Hindlimb muscle (tissue), 1 donor: ENCODE data around the gene CHST8. TPM values are rescaled to one million over a fixed set of nuclear protein-coding genes. Genes with fewer than 3 reads are reported as not detected.
"Not testable (repeated sequence)": the region's sequence is repeated elsewhere in the genome, so short reads cannot be mapped to it uniquely, and the experiment has no call there.

Experiments used
- DNase-seq: peaks from one replicate; pipeline ENCODE4 v3.0.0-alpha.2; 2013
- polyA plus RNA-seq: library from polyadenylated mRNA; unstranded; fragments of 120-200 nt; gene quantifications from one replicate; pipeline ENCODE4 v1.2.1, GENCODE V29; 2013; ENCODE audit not compliant: insufficient read length

The CHST8 gene
- polyA plus RNA-seq, 1 donor = 0.52 TPM

DNA sequence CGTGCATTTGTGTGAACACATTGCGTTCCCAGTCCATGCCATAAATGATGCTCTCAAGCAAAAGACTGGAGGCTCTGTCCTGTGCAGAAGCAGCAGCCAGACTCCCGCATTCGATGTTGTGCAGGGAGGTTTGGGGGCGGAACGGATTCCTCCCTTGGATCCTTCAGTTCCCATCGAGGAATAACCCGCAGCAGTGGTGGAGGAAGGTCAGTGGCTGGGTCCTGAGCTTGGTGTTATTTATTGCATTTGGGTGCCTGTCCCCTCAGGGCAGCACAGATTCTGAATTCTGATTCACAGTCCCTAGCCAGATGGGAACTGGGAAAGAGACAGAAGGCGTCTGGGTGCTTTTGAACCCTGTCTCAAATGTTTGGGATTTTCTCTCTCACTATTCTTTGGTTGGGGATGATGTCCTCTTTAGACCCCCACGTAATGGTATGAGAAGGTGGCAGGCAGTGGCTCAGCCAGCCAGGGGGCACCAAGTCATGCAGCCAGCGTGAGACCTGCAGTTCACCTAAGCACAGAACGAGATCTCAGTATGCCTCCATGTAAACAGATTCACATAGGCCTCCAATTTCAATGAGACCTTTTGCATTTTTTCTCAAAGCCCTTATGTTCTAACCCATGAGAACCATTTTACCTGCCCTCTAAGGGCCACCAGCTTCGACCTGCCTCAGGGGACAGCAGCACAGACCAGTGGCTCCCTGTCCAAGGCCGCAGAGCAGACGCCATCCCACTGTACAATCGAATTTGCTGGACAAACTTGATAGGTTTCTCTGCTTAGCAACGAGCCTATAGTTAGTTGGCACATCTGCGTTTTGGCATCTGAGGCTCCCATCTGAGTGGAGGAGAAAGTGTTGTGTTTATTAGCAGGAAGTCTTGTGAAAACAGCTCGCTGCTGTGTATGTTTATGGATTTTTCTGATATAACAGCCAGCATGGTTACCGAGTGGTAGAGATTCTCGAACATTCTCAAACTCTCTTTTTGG, 192.7 kb downstream of the CHST8 start:
- no peak for DNase-seq

DNA sequence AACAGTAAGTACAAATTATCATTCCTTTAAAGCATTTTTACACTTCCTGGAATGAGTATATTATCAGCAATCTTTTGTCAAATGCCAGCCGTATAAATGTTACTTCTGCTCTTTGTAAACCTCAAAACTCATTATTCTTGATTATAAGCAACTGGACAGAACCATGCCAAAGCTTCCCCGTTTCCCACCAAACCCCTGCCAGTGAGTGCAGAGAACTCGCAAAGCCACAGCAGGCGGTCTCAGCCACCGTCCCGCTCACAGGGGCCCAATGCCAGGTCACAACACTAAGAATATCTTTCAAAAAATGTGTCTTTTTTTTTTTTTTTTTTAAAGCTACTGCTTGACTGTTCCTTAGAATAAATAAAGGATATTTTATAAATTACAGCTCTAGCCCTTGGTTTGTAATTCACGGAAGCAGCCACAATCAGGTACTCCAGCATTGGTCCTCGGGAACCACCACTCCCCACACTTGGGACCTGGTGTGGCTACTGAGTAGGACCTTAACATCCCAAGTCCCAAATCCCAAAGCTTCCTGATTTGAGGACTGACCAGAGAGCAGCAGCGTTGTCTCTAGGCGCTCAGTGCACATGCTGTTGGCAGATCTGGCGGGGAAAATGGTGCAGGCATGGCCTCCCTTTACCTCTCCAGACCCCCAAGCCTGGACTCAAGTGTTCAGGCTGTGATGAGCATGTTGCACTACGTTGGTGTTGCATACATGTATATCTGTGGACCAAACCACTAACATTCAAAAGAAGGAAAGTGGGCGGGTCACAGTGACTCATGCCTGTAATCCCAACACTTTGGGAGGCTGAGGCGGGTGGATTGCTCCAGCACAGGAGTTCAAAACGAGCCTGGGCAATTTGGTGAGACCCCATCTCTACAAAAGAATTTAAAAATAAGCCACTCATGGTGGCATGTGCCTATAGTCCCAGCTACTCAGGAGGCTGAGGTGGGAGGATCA, 193.9 kb downstream of the CHST8 start:
- DNase-seq = no peak

DNA sequence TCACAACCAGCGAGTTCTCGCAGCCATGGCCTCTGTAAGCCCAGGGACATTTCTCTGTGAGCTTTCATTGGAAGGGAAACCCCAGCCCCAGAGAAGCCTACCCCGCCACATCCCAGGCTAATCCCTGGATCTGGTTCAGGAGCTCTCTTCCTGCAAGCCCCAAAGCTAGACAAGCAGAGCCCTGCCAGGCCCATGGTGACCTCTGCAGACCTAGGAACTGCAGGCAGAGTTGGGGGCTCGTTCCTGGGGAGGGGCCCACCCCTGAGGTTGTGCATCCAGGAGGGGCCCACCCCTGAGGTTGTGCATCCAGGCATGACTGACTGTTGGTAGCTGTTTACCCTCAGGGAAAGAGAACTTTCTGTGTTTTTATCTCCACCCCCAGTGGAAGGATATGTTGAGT, 196.7 kb downstream of the CHST8 start:
- no peak for DNase-seq

DNA sequence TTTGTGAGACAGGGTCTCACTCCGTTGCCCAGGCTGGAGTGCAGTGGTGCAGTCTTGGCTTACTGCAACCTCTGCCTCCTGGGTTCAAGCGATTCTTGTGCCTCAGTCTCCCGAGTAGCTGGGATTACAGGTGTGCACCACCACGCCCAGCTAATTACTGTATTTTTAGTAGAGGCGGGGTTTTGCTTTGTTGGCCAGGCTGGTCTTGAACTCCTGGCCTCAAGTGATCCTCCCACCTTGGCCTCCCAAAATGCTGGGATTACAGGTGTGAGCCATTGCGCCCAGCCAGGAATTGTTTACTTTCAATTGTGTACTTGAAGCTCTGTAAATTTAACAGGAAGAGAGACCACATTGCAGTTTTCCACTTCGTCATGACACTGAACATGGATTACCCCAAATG, 197.3 kb downstream of the CHST8 start:
- not testable (repeated sequence) for DNase-seq

DNA sequence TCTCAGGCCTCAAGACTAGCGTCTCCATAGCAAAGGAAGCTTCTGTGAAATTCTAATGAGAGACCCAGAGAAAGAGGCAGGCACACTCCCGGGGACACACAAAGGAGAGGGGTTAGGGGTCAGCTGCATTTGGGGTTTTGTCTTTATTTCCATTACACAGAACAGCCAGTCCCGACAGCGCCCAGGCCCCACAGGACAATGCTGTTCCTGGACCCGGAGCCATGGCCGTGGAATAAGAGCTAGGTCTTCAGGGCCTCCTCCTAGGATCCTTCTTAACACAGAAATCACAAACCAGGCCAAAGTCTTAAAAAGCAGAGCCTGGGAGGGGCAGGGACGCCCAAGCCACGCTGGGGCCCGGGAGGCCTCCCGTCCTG, 197.7 kb downstream of the CHST8 start:
- no peak for DNase-seq

DNA sequence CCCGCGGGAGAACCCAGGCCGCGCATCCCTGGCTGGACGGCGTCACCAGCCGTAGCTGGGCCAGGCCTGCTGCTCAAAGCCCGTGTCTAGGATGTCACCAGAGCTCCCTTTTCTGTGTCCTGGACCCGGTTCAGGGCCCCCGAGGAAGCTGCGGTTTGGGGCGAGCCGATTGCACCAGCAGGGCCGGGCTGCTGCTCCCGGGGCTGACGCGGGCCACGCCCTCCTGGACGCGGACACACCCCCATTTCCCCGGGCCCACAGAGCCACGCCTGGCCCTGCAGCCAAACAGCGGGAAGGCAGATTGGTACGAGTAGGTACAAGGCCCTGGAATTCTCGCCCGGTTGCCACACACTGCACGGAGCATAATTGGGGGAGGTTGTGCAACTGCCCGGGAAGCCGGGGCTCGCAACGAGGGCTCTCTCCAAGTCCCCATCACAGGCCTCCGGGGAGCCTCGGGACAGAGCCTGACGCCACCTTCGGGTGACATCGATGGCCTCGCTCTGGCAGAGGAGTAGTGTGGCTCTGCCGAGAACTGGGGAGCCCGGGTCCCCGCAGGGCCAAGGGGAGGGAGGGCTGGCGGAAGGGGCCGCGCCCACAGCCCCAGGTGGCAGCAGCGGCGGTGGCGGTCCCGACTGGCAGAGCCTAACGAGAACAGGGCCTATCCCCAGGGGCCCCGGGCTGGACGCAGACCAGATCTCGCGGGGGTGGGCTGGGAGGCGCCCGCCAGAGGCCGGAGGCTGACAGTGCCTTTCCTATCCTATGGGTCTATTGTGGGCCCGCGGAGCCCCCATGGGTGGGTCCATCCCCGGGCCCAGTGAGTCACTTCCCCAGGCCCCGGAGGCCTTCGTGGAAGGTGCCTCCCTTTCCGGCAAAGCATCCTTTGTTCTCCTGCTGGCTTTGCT, 198.4 kb downstream of the CHST8 start:
- DNase-seq = no peak

DNA sequence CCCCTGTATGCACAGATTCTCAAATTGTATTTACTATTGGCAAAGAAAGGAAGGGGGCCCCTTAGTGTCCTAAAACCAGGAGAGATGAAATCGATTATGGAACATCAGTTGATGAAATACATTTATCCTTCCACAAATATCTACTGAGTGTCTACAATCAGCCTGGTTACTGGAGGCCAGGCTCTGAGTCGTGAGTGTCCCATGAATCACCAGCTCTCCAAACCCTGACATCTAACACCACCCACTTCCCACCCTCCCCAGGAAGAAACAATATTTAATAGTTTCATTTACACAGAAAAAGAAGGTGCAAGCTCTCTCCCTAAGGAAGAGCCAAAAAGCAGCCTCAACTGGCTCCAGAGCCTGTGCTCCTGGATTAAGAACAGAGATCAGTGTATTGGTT, 200.1 kb downstream of the CHST8 start:
- no peak for DNase-seq

Other genes with a start within 250 kb of the CHST8 start
- gene CEBPG, start 248.2 kb upstream of the CHST8 start, polyA plus RNA-seq = 16.9 TPM
- 43.4 TPM for gene PEPD, start 100.2 kb upstream of the CHST8 start, polyA plus RNA-seq
- gene KCTD15, start 174.9 kb downstream of the CHST8 start, polyA plus RNA-seq = 39.0 TPM